K562 (cell line): ENCODE measurements around the gene PAQR7. TPM values are rescaled to one million over a fixed set of nuclear protein-coding genes. Genes with fewer than 3 reads are reported as not detected.

ENCODE experiments used
- ARNT ChIP-seq, 2 experiments: fragments of 450-650 bp; IDR thresholded peaks; 2 replicates each; pipeline ENCODE4 v1.6.1; 2016; ENCODE audit warnings: mild to moderate bottlenecking in 1 of 2
- CBX1 ChIP-seq: sonication (generic); IDR thresholded peaks from 2 replicates; pipeline ENCODE4 v1.6.1; 2016; ENCODE audit warnings: antibody characterized with exemption, low read depth, mild to moderate bottlenecking
- CHD4 ChIP-seq: fragments of 200-600 bp; sonication (generic); IDR thresholded peaks from 3 replicates; pipeline ENCODE4 v1.6.1; 2012; ENCODE audit warnings: low read depth, mild to moderate bottlenecking, mixed read lengths, low read length, inconsistent platforms; ENCODE audit not compliant: insufficient read depth, insufficient replicate concordance, poor library complexity, severe bottlenecking
- DMBX1 ChIP-seq: fragments of 250-450 bp; sonication (Bioruptor Pico); IDR thresholded peaks from 2 replicates; pipeline ENCODE4 v1.8.0; 2022; ENCODE audit warnings: inconsistent platforms, mild to moderate bottlenecking, moderate library complexity, borderline replicate concordance
- E4F1 ChIP-seq: fragments of 250-450 bp; sonication (Bioruptor Pico); IDR thresholded peaks from 2 replicates; pipeline ENCODE4 v1.5.0; 2021; ENCODE audit warnings: mild to moderate bottlenecking, borderline replicate concordance
- FOXA3 ChIP-seq, 2 experiments: fragments of 450-650 bp in 1 of 2; sonication (generic) in 1 of 2; formaldehyde crosslinking; IDR thresholded peaks in 1 of 2; conservative IDR thresholded peaks in 1 of 2; 2 replicates each; pipeline versions ENCODE4 v1.4.0 to v1.8.0; 2020 to 2022; ENCODE audit warnings: mild to moderate bottlenecking in 2 of 2, missing genetic modification reagents in 1 of 2
- FOXJ2 ChIP-seq: fragments of 200-800 bp; sonication (Bioruptor generic); IDR thresholded peaks from 2 replicates; pipeline ENCODE4 v1.6.1; 2016; ENCODE audit warnings: missing genetic modification characterization, missing compliant biosample characterization
- FOXJ3 ChIP-seq: sonication (generic); formaldehyde crosslinking; IDR thresholded peaks from 2 replicates; pipeline ENCODE4 v1.4.0; 2020; ENCODE audit warnings: mild to moderate bottlenecking, missing genetic modification reagents
- HDAC6 ChIP-seq: IDR thresholded peaks from 2 replicates; pipeline ENCODE4 v1.6.1; 2012; ENCODE audit warnings: low read depth, mild to moderate bottlenecking, control low read depth, inconsistent platforms, low read length, moderate library complexity
- HMGXB4 ChIP-seq: sonication (generic); formaldehyde crosslinking; IDR thresholded peaks from 2 replicates; pipeline ENCODE4 v1.8.1; 2023; ENCODE audit warnings: mild to moderate bottlenecking, missing genetic modification reagents
- NFATC3 ChIP-seq: fragments of 450-650 bp; IDR thresholded peaks from 2 replicates; pipeline ENCODE4 v1.6.1; 2017; ENCODE audit warnings: mild to moderate bottlenecking
- PKNOX1 ChIP-seq: fragments of 450-650 bp; IDR thresholded peaks from 2 replicates; pipeline ENCODE4 v1.6.1; 2016
- SMAD4 ChIP-seq: fragments of 250-450 bp; sonication (Bioruptor Pico); conservative IDR thresholded peaks from 2 replicates; pipeline ENCODE4 v1.8.0; 2021; ENCODE audit warnings: inconsistent platforms, mild to moderate bottlenecking, moderate library complexity
- SPI1 ChIP-seq: IDR thresholded peaks from 2 replicates; pipeline ENCODE4 v1.6.1; 2011; ENCODE audit warnings: low read depth, low read length, control low read depth, borderline replicate concordance
- SUPT5H ChIP-seq: fragments of 450-650 bp; IDR thresholded peaks from 2 replicates; pipeline ENCODE4 v1.6.1; 2016
- U2AF1 ChIP-seq: fragments of 200-400 bp; formaldehyde crosslinking; optimal IDR thresholded peaks from 2 replicates; pipeline ENCODE3; 2017; ENCODE audit warnings: mild to moderate bottlenecking, low read depth, low read length, moderate library complexity
- ZBTB49 ChIP-seq: sonication (generic); formaldehyde crosslinking; IDR thresholded peaks from 2 replicates; pipeline ENCODE4 v1.8.0; 2022; ENCODE audit warnings: missing genetic modification reagents, mild to moderate bottlenecking, borderline replicate concordance
- ZNF124 ChIP-seq: sonication (generic); formaldehyde crosslinking; IDR thresholded peaks from 2 replicates; pipeline ENCODE4 v1.8.1; 2022; ENCODE audit warnings: missing genetic modification reagents
- ZNF384 ChIP-seq: IDR thresholded peaks from 2 replicates; pipeline ENCODE4 v1.6.1; 2012; ENCODE audit warnings: low read depth, low read length, improper control_type of control experiment
- polyA plus RNA-seq, 8 experiments: library from polyadenylated mRNA; depleted of rRNA in 4 of 8; stranded (reverse) in 5 of 8; unstranded in 3 of 8; fragments of >200 nt; fragmentation: Nextera tagmentation in 2 of 8; fragmentation: Illumina TruSeq in 1 of 8; extraction: Ambion mirVana in 2 of 8; extraction: Trizol in 1 of 8; gene quantifications; 2 replicates each; pipeline versions ENCODE4 v1.2.1 to v1.2.3, GENCODE V29; 2011 to 2014; ENCODE audit warnings: inconsistent platforms in 1 of 8, missing spikeins in 1 of 8
- total RNA-seq, 7 experiments: library from RNA; depleted of rRNA in 6 of 7; stranded (reverse); fragments of >200 nt in 6 of 7; fragmentation: Illumina TruSeq in 2 of 7; extraction: Trizol in 2 of 7; gene quantifications; 2 replicates each; pipeline versions ENCODE4 v1.2.1 to v1.2.3, GENCODE V29; 2011 to 2021; ENCODE audit warnings: low replicate concordance in 1 of 7

Gene PAQR7
- total and polyA plus RNA-seq, 9 of the 15 experiments (the other 6 are each of a cell fraction or from before 2014, with no cell fraction given): 1.1 to 5.2 (median 2.6) TPM

GRCh38 chr1:25875154-25875855 lies at the start of gene PAQR7 (continued):
- TF ChIP-seq ZBTB49 (CRISPR knock-in tag) (no peak), CBX1 (no peak; the same call in 1 of the 2 replicates), HDAC6 (no peak), SUPT5H (peak; percentile 61), DMBX1 (CRISPR knock-in tag) (0 out of 2 replicates have a peak, but pooled peaks have one; percentile 84), ZNF384 (0 out of 2 replicates have a peak, but pooled peaks have one; percentile 5), SPI1 (no peak), ARNT (IDR thresholded peaks at IDR 0.05) (no peak), CHD4 (no peak), FOXA3 (CRISPR knock-in tag; conservative IDR thresholded peaks at IDR 0.05 in 1 of 2, IDR thresholded peaks at IDR 0.05 in 1 of 2) (peak in 1 of 2 experiments; percentile 85; a peak in 2 of 4 replicates), ZNF124 (CRISPR knock-in tag) (no peak), E4F1 (CRISPR knock-in tag) (no peak), SMAD4 (CRISPR knock-in tag) (peak; percentile 95), NFATC3 (no peak), FOXJ2 (tag) (no peak), FOXJ3 (CRISPR knock-in tag) (no peak), PKNOX1 (peak; percentile 57), U2AF1 (no peak), HMGXB4 (CRISPR knock-in tag) (peak; percentile 90)
